GM13976 (cell line): ENCODE measurements around the gene PROSER1.

Source experiments
- DNase-seq: peaks from one replicate; pipeline ENCODE4 v3.0.0; 2012; ENCODE audit warnings: low spot score
- CTCF ChIP-seq: IDR thresholded peaks from 2 replicates; pipeline ENCODE4 v1.5.1; 2012; ENCODE audit warnings: borderline replicate concordance, mild to moderate bottlenecking; ENCODE audit not compliant: insufficient read depth; ENCODE audit errors: extremely low read depth, missing control alignments, control extremely low read depth
- in situ Hi-C: fragments of 300-500 bp; cut with MboI; formaldehyde crosslinking; loops from one replicate; pipeline ENCODE4 v1.12.0; 2022; ENCODE audit warnings: low sequenced_read_pairs, mixed read lengths, inconsistent platforms; ENCODE audit not compliant: unreplicated experiment

PROSER1 gene

GRCh38 chr13:39056018-39056417 lies 18.1 kb upstream of the PROSER1 start:
- no peak for DNase-seq
- in situ Hi-C loops: no loop called here
- TF ChIP-seq CTCF: no peak

- in situ Hi-C loops: no loop called here
- TF ChIP-seq CTCF: no peak
- no peak for DNase-seq
Observed at GRCh38 chr13:39054112-39054511, 16.2 kb upstream of the PROSER1 start.

- TF ChIP-seq CTCF: no peak
- in situ Hi-C loops: no loop called here
Observed at GRCh38 chr13:39052944-39053343, 15.1 kb upstream of the PROSER1 start.

GRCh38 chr13:39051157-39051556 lies 13.3 kb upstream of the PROSER1 start:
- DNase-seq: peak; percentile 42
- peak; percentile 30 for TF ChIP-seq CTCF
- in situ Hi-C loops: no loop called here

More at GRCh38 chr13:39052944-39053343, 15.1 kb upstream of the PROSER1 start:
- no peak for DNase-seq

- DNase-seq: no peak
- in situ Hi-C loops: no loop called here
- TF ChIP-seq CTCF: no peak
Observed at GRCh38 chr13:39049274-39049673, 11.4 kb upstream of the PROSER1 start.

- no peak for DNase-seq
- in situ Hi-C loops: no loop called here
Observed at GRCh38 chr13:39048806-39049205, 10.9 kb upstream of the PROSER1 start.

More at GRCh38 chr13:39048806-39049205, 10.9 kb upstream of the PROSER1 start:
- TF ChIP-seq CTCF: no peak
